Esophagus squamous epithelium (tissue), 5 donors: Measurements from ENCODE around the gene DDX17. TPM values are rescaled to one million over a fixed set of nuclear protein-coding genes. Genes with fewer than 3 reads are reported as not detected.

Source experiments
- DNase-seq: peaks from one replicate; lab custom pipeline; 2025; lab: John Stamatoyannopoulos, UW
- H3K27ac ChIP-seq, 4 donors: fragments of 200-600 bp; sonication (generic); one replicate each; pipeline ENCODE4 v1.5.1; 2016 to 2019; ENCODE audit warnings: mild to moderate bottlenecking in 1 of 4
- H3K27me3 ChIP-seq, 4 donors: fragments of 200-600 bp; sonication (generic); 1 replicate in 3 of 4; 2 replicates in 1 of 4; pipeline versions ENCODE4 v1.5.1 to v1.6.0; 2017 to 2021; ENCODE audit warnings: antibody characterized with exemption in 1 of 4
- H3K36me3 ChIP-seq, 3 donors: fragments of 200-600 bp; sonication (generic); one replicate each; pipeline ENCODE4 v1.5.1; 2016 to 2019
- H3K4me1 ChIP-seq, 3 donors: fragments of 200-600 bp; sonication (generic); one replicate each; pipeline ENCODE4 v1.5.1; 2017 to 2019
- H3K4me3 ChIP-seq, 4 donors: fragments of 200-600 bp; sonication (generic); 1 replicate in 3 of 4; 2 replicates in 1 of 4; pipeline ENCODE4 v1.5.1; 2016 to 2019; ENCODE audit warnings: mild to moderate bottlenecking in 2 of 4, moderate library complexity in 1 of 4
- H3K9me3 ChIP-seq, 3 donors: fragments of 200-600 bp; sonication (generic); one replicate each; pipeline ENCODE4 v1.5.1; 2016 to 2019
- CTCF ChIP-seq, 6 experiments: fragments of 450-650 bp in 4 of 6; fragments of 200-600 bp in 2 of 6; sonication (generic) in 2 of 6; IDR thresholded peaks; one replicate each; pipeline ENCODE4 v1.5.1; 2016 to 2019; ENCODE audit warnings: antibody characterized with exemption in 6 of 6, mild to moderate bottlenecking in 4 of 6, moderate library complexity in 4 of 6
- POLR2A ChIP-seq, 4 donors: fragments of 450-650 bp; IDR thresholded peaks; one replicate each; pipeline ENCODE4 v1.6.1; 2017; ENCODE audit warnings: antibody characterized with exemption in 4 of 4, mild to moderate bottlenecking in 4 of 4, moderate library complexity in 3 of 4
- WGBS, 2 donors: methylation state at CpG; one replicate each; pipeline ENCODE4 v1.1.5; 2018; 5-methylcytosine and 5-hydroxymethylcytosine counted together
- intact Hi-C: fragments of 100-400 bp; cut with DNase I; formaldehyde crosslinking; loops from one replicate; pipeline ENCODE4 v1.15.0; 2022
- total RNA-seq, 4 donors: library from RNA; depleted of rRNA; stranded (reverse); fragments of >200 nt; gene quantifications; one replicate each; pipeline ENCODE4 v1.1.0, GENCODE V29; 2016
- donor health status: DM: yes; HTN: yes; CAD: no.

DDX17 gene
- total RNA-seq, 4 donors from 2014 or later: 164 to 498 (median 214) TPM

- Histone ChIP-seq H3K27me3 (peaks cover 7 to 94% (median 10%) of the 10 kb centered on the region in 4 donors), H3K27ac (no peak overlapping the region), H3K36me3 (no peaks in the 10 kb centered on the region), H3K4me1 (peaks cover 3 to 17% (median 11%) of the 10 kb centered on the region in 3 donors), H3K9me3 (no peaks in the 10 kb centered on the region), H3K4me3 (no peak overlapping the region)
- TF ChIP-seq POLR2A (IDR thresholded peaks at IDR 0.05) (no peak), CTCF (IDR thresholded peaks at IDR 0.05) (no peak)
- intact Hi-C loops: no loop called here
- 50% methylated on average over 8 to 10 of the region's 11 CpGs for WGBS, 2 donors
- DNase-seq: no peak
These were observed 55.8 kb downstream of the DDX17 start for GRCh38 chr22:38450234-38450797.

GRCh38 chr22:38449776-38450175 lies 56.3 kb downstream of the DDX17 start:
- no peak for TF ChIP-seq POLR2A (IDR thresholded peaks at IDR 0.05)
- no peak for TF ChIP-seq CTCF (IDR thresholded peaks at IDR 0.05)
- Histone ChIP-seq H3K4me3 (no peak overlapping the region), H3K27ac (no peak overlapping the region), H3K4me1 (peaks cover 3 to 14% (median 5%) of the 10 kb centered on the region in 3 donors), H3K9me3 (no peaks in the 10 kb centered on the region), H3K36me3 (no peaks in the 10 kb centered on the region), H3K27me3 (peaks cover 7 to 93% (median 9%) of the 10 kb centered on the region in 4 donors)
- intact Hi-C loops: no loop called here
- DNase-seq: no peak
- 36 to 53% methylated on average over 9 to 17 of the region's 18 CpGs for whole genome bisulfite sequencing, 2 donors

GRCh38 chr22:38448945-38449745 lies 57.0 kb downstream of the DDX17 start:
- no peak overlapping the region for H3K27ac ChIP-seq
- H3K9me3 ChIP-seq: no peaks in the 10 kb centered on the region
- no peak overlapping the region for H3K4me3 ChIP-seq
- H3K27me3 ChIP-seq: peaks cover 1 to 93% (median 5%) of the 10 kb centered on the region in 4 donors
- H3K4me1 ChIP-seq: peaks cover 0 to 7% (median 0%) of the 10 kb centered on the region in 3 donors
- DNase-seq: no peak
- intact Hi-C loops: no loop called here
- TF ChIP-seq CTCF (IDR thresholded peaks at IDR 0.05) (no peak), POLR2A (IDR thresholded peaks at IDR 0.05) (no peak)
- H3K36me3 ChIP-seq: no peaks in the 10 kb centered on the region
- 39 to 58% methylated on average over 5 to 8 of the region's 14 CpGs for WGBS, 2 donors

- Histone ChIP-seq H3K4me1 (no peaks in the 10 kb centered on the region), H3K27me3 (peaks cover 0 to 87% (median 2%) of the 10 kb centered on the region in 4 donors), H3K27ac (no peak overlapping the region), H3K36me3 (no peaks in the 10 kb centered on the region), H3K9me3 (no peaks in the 10 kb centered on the region), H3K4me3 (no peak overlapping the region)
- no peak for TF ChIP-seq POLR2A (IDR thresholded peaks at IDR 0.05)
- no peak for TF ChIP-seq CTCF (IDR thresholded peaks at IDR 0.05)
- intact Hi-C loops: no loop called here
- DNase-seq: no peak
- WGBS, 2 donors: 62 to 100% methylated on average over 2 to 3 of the region's 9 CpGs
These were observed 60.0 kb downstream of the DDX17 start for GRCh38 chr22:38446018-38446601.

- Histone ChIP-seq H3K27ac (no peak overlapping the region), H3K36me3 (no peaks in the 10 kb centered on the region), H3K4me3 (no peak overlapping the region), H3K27me3 (peaks cover 0 to 87% (median under 1%) of the 10 kb centered on the region in 4 donors), H3K4me1 (no peaks in the 10 kb centered on the region), H3K9me3 (no peaks in the 10 kb centered on the region)
- intact Hi-C loops: no loop called here
- no peak for DNase-seq
- TF ChIP-seq POLR2A (IDR thresholded peaks at IDR 0.05): no peak
- no peak for TF ChIP-seq CTCF (IDR thresholded peaks at IDR 0.05)
- 77 to 90% methylated on average over 7 to 10 of the region's 10 CpGs for WGBS, 2 donors
These were observed 61.3 kb downstream of the DDX17 start for GRCh38 chr22:38444783-38445182.
